Keratinocyte (primary cell): ENCODE results near the gene HPN. TPM values are rescaled to one million over a fixed set of nuclear protein-coding genes. Genes with fewer than 3 reads are reported as not detected.
A peak's percentile ranks its signal among the peaks of the same experiment; 100 is the strongest.

Source experiments
- DNase-seq: peaks from one replicate; pipeline ENCODE4 v3.0.0-alpha.2; 2011; ENCODE audit warnings: low read depth, missing footprints, low spot score
- FAIRE-seq: peaks from 2 replicates; lab custom pipeline; 2011; peaks lifted over from hg19 to GRCh38; lab: Jason Lieb, UNC
- H2AFZ ChIP-seq: 2 replicates; pipeline ENCODE4 v1.6.0; 2012; ENCODE audit warnings: low read length, control low read depth, inconsistent platforms; ENCODE audit not compliant: control insufficient read depth
- H3K27ac ChIP-seq: 2 replicates; pipeline ENCODE4 v1.5.1; 2011; ENCODE audit warnings: low read length; ENCODE audit not compliant: control insufficient read depth, insufficient read depth
- H3K27me3 ChIP-seq: 3 replicates; pipeline ENCODE4 v1.6.0; 2011; ENCODE audit warnings: low read length; ENCODE audit not compliant: control insufficient read depth, insufficient read depth; ENCODE audit errors: extremely low read depth
- H3K36me3 ChIP-seq, 2 experiments: 2 replicates in 1 of 2; 3 replicates in 1 of 2; pipeline ENCODE4 v1.5.1; 2011; ENCODE audit warnings: low read length in 2 of 2, mild to moderate bottlenecking in 1 of 2; ENCODE audit not compliant: control insufficient read depth in 2 of 2, insufficient read depth in 2 of 2; ENCODE audit errors: extremely low read depth in 1 of 2
- H3K4me1 ChIP-seq: 3 replicates; pipeline ENCODE4 v1.5.1; 2011; ENCODE audit warnings: low read length; ENCODE audit not compliant: control insufficient read depth, insufficient read depth; ENCODE audit errors: extremely low read depth
- H3K4me2 ChIP-seq: 3 replicates; pipeline ENCODE4 v1.6.0; 2011; ENCODE audit warnings: low read depth, low read length; ENCODE audit not compliant: control insufficient read depth, insufficient read depth; ENCODE audit errors: extremely low read depth
- H3K4me3 ChIP-seq, 3 experiments: fragments of 200-600 bp in 1 of 3; sonication (generic) in 1 of 3; 2 replicates in 2 of 3; 3 replicates in 1 of 3; pipeline ENCODE4 v1.5.1; 2011 to 2016; ENCODE audit warnings: low read length in 3 of 3, mild to moderate bottlenecking in 3 of 3, control low read depth in 2 of 3, inconsistent platforms in 1 of 3, low read depth in 1 of 3, mixed read lengths in 1 of 3, mixed run types in 1 of 3, moderate library complexity in 1 of 3; ENCODE audit not compliant: control insufficient read depth in 2 of 3, insufficient read depth in 2 of 3; ENCODE audit errors: extremely low read depth in 1 of 3
- H3K79me2 ChIP-seq: 2 replicates; pipeline ENCODE4 v1.6.0; 2012; ENCODE audit warnings: low read length; ENCODE audit not compliant: control insufficient read depth, insufficient read depth
- H3K9ac ChIP-seq: 3 replicates; pipeline ENCODE4 v1.6.0; 2011; ENCODE audit warnings: low read length; ENCODE audit not compliant: control insufficient read depth, insufficient read depth; ENCODE audit errors: extremely low read depth
- H3K9me1 ChIP-seq: 3 replicates; pipeline ENCODE4 v1.6.0; 2011; ENCODE audit warnings: low read length; ENCODE audit not compliant: control insufficient read depth, insufficient read depth; ENCODE audit errors: extremely low read depth
- H3K9me3 ChIP-seq: 2 replicates; pipeline ENCODE4 v1.5.1; 2012; ENCODE audit warnings: low read depth, low read length; ENCODE audit not compliant: control insufficient read depth
- H4K20me1 ChIP-seq: 3 replicates; pipeline ENCODE4 v1.6.0; 2011; ENCODE audit warnings: low read length; ENCODE audit not compliant: control insufficient read depth, insufficient read depth; ENCODE audit errors: extremely low read depth
- EZH2 ChIP-seq: IDR thresholded peaks from one replicate; pipeline ENCODE4 v1.6.1; 2012; ENCODE audit warnings: inconsistent platforms, mild to moderate bottlenecking, low read length, moderate library complexity
- dilution Hi-C: fragments of 300-500 bp; cut with MboI; formaldehyde crosslinking; loops from one replicate; pipeline ENCODE4 v1.7.0; 2020; ENCODE audit warnings: low sequenced_read_pairs; ENCODE audit not compliant: extremely low pct_ligation_motif_present
- polyA plus RNA-seq, 5 experiments: library from polyadenylated mRNA; depleted of rRNA in 3 of 5; stranded (reverse) in 3 of 5; stranded (forward) in 1 of 5; unstranded in 1 of 5; fragments of >200 nt; gene quantifications; 1 replicate in 1 of 5; 2 replicates in 3 of 5; 3 replicates in 1 of 5; pipeline versions ENCODE4 v1.2.1 to v1.2.3, GENCODE V29; 2011 to 2012; ENCODE audit warnings: missing spikeins in 2 of 5, low read depth in 1 of 5, low replicate concordance in 1 of 5
- TF ChIP-seq, protein P1 (sequence below), 3 experiments: IDR thresholded peaks in 1 of 3; conservative IDR thresholded peaks in 1 of 3; optimal IDR thresholded peaks in 1 of 3; 2 replicates in 2 of 3; 3 replicates in 1 of 3; pipeline versions ENCODE3 to v1.5.1; 2011; ENCODE audit warnings: low read length in 3 of 3, mild to moderate bottlenecking in 3 of 3, moderate library complexity in 2 of 3, control low read depth in 1 of 3, inconsistent platforms in 1 of 3; ENCODE audit not compliant: insufficient read depth in 2 of 3; ENCODE audit errors: extremely low read depth in 1 of 3

The HPN gene
- polyA plus RNA-seq, 1 donor (not counting 4 experiments of a cell fraction or from before 2014, with no cell fraction given) = not detected

DNA sequence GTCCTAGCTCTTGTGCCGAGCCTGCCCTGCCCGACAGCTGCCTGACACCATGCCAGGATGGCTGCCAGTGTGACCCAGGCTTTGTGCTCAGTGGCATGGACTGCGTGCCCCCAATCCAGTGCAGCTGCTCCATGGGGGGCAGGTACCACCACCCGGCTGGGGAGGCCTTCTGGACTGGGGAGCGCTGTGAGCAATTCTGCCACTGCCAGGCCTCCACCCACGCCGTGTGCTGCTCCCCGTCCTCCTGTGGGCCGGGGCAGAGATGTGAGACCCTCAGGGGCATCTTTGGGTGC lies 64.7 kb downstream of the HPN start:
- FAIRE-seq = no peak
- Histone ChIP-seq H3K9me3 (no peaks in the 10 kb centered on the region), H3K36me3 (no peaks in the 10 kb centered on the region), H2AFZ (no peak overlapping the region), H4K20me1 (no peaks in the 10 kb centered on the region), H3K4me2 (no peak overlapping the region), H3K9me1 (no peaks in the 10 kb centered on the region), H3K27ac (no peak overlapping the region), H3K4me1 (peaks cover 36% of the 10 kb centered on the region), H3K9ac (no peak overlapping the region), H3K4me3 (no peak overlapping the region), H3K27me3 (no peaks in the 10 kb centered on the region), H3K79me2 (no peaks in the 10 kb centered on the region)
- dilution Hi-C loops = no loop called here
- no peak for TF ChIP-seq EZH2
- TF ChIP-seq, protein P1, sequence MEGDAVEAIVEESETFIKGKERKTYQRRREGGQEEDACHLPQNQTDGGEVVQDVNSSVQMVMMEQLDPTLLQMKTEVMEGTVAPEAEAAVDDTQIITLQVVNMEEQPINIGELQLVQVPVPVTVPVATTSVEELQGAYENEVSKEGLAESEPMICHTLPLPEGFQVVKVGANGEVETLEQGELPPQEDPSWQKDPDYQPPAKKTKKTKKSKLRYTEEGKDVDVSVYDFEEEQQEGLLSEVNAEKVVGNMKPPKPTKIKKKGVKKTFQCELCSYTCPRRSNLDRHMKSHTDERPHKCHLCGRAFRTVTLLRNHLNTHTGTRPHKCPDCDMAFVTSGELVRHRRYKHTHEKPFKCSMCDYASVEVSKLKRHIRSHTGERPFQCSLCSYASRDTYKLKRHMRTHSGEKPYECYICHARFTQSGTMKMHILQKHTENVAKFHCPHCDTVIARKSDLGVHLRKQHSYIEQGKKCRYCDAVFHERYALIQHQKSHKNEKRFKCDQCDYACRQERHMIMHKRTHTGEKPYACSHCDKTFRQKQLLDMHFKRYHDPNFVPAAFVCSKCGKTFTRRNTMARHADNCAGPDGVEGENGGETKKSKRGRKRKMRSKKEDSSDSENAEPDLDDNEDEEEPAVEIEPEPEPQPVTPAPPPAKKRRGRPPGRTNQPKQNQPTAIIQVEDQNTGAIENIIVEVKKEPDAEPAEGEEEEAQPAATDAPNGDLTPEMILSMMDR (optimal IDR thresholded peaks at IDR 0.05 in 1 of 3, IDR thresholded peaks at IDR 0.05 in 1 of 3, conservative IDR thresholded peaks at IDR 0.05 in 1 of 3; ENCODE audit: extremely low read depth in 1 of 3, insufficient read depth in 2 of 3, low read length in 3 of 3) = no peak
- no peak for DNase-seq

GRCh38 chr19:35106898-35107541 lies 65.5 kb downstream of the HPN start:
- DNase-seq = no peak
- TF ChIP-seq, protein P1 (optimal IDR thresholded peaks at IDR 0.05 in 1 of 3, IDR thresholded peaks at IDR 0.05 in 1 of 3, conservative IDR thresholded peaks at IDR 0.05 in 1 of 3; ENCODE audit: extremely low read depth in 1 of 3, insufficient read depth in 2 of 3, low read length in 3 of 3) = no peak
- no peak for TF ChIP-seq EZH2
- Histone ChIP-seq H3K4me1 (peaks cover 36% of the 10 kb centered on the region), H3K36me3 (no peaks in the 10 kb centered on the region), H3K4me2 (peak overlapping the region; percentile 49), H3K9me3 (no peaks in the 10 kb centered on the region), H3K27me3 (no peaks in the 10 kb centered on the region), H3K4me3 (no peak overlapping the region), H3K9me1 (no peaks in the 10 kb centered on the region), H2AFZ (peak overlapping the region; percentile 66), H3K79me2 (no peaks in the 10 kb centered on the region), H4K20me1 (no peaks in the 10 kb centered on the region), H3K27ac (peak overlapping the region; percentile 80), H3K9ac (peak overlapping the region; percentile 55)
- FAIRE-seq = peak; percentile 9
- dilution Hi-C loops = no loop called here
